GM12878 (cell line): Measurements from ENCODE around the gene ADGB. TPM values are rescaled to one million over a fixed set of nuclear protein-coding genes. Genes with fewer than 3 reads are reported as not detected.

Source experiments
- ATAC-seq: fragments of 200-7000 bp; cut with Tn5 transposase; 3 replicates; pipeline ENCODE4 v1.9.1; 2020; ENCODE audit warnings: mild to moderate bottlenecking, moderate library complexity
- BruUV-seq: library from RNA; stranded (reverse); fragments of 400-500 nt; replicated peaks from 2 replicates; lab custom pipeline; 2021; lab: Mats Ljungman, UMichigan
- CTCF ChIA-PET: fragments of 300-600 bp; sonication (Branson Sonifier 250); formaldehyde crosslinking; extraction: SDS; loops from one replicate; lab custom pipeline; 2021; ENCODE audit warnings: inconsistent platforms; lab: Yijun Ruan, JAX
- POLR2A ChIA-PET: fragments of 350-600 bp; formaldehyde crosslinking; extraction: SDS; loops from one replicate; lab custom pipeline; 2021; ENCODE audit warnings: inconsistent platforms; lab: Charles Lee
- RAD21 ChIA-PET: fragments of 300-600 bp; sonication (Branson Sonifier 250); formaldehyde crosslinking; loops from one replicate; lab custom pipeline; 2023; ENCODE audit warnings: antibody characterized with exemption; ENCODE audit not compliant: unreplicated experiment; lab: Charles Lee
- SMC1A ChIA-PET: fragments of 300-600 bp; sonication (Branson Sonifier 250); formaldehyde crosslinking; loops from one replicate; lab custom pipeline; 2023; ENCODE audit not compliant: unreplicated experiment, uncharacterized antibody; lab: Charles Lee
- DNase-seq: peaks from one replicate; pipeline ENCODE4 v3.0.0-alpha.2; 2011; ENCODE audit warnings: low read depth, low spot score
- FAIRE-seq: peaks from 3 replicates; lab custom pipeline; 2011; peaks lifted over from hg19 to GRCh38; lab: Jason Lieb, UNC
- H2AFZ ChIP-seq: 2 replicates; pipeline ENCODE4 v1.6.0; 2011; ENCODE audit warnings: low read depth, low read length, control low read depth; ENCODE audit not compliant: control insufficient read depth
- H3K27ac ChIP-seq: 2 replicates; pipeline ENCODE4 v1.5.1; 2011; ENCODE audit warnings: control low read depth; ENCODE audit not compliant: control insufficient read depth, insufficient read depth
- H3K27me3 ChIP-seq, 2 experiments: replicated peaks in 1 of 2; 2 replicates each; pipeline versions ENCODE4 v1.6.0 to v1.6.1; 2011; ENCODE audit warnings: low read length in 1 of 2; ENCODE audit not compliant: control insufficient read depth in 2 of 2, insufficient read depth in 2 of 2
- H3K36me3 ChIP-seq, 2 experiments: 2 replicates each; pipeline ENCODE4 v1.5.1; 2011; ENCODE audit warnings: low read length in 1 of 2; ENCODE audit not compliant: control insufficient read depth in 2 of 2, insufficient read depth in 2 of 2
- H3K4me1 ChIP-seq: 2 replicates; pipeline ENCODE4 v1.6.1; 2011; ENCODE audit warnings: mild to moderate bottlenecking, low read length, moderate library complexity, mixed read lengths; ENCODE audit not compliant: control insufficient read depth, insufficient read depth
- H3K4me2 ChIP-seq: 2 replicates; pipeline ENCODE4 v1.6.0; 2011; ENCODE audit warnings: control low read depth; ENCODE audit not compliant: control insufficient read depth, insufficient read depth
- H3K4me3 ChIP-seq: fragments of 200-600 bp; sonication (generic); 2 replicates; pipeline ENCODE4 v1.5.1; 2016
- H3K79me2 ChIP-seq: 2 replicates; pipeline ENCODE4 v1.6.0; 2011; ENCODE audit warnings: low read length; ENCODE audit not compliant: control insufficient read depth, insufficient read depth
- H3K9ac ChIP-seq: 2 replicates; pipeline ENCODE4 v1.8.0; 2011; ENCODE audit warnings: low read length, control low read depth, mixed read lengths; ENCODE audit not compliant: control insufficient read depth, insufficient read depth
- H3K9me3 ChIP-seq: replicated peaks from 3 replicates; pipeline ENCODE4 v1.5.1; 2011; ENCODE audit warnings: mild to moderate bottlenecking, low read length; ENCODE audit not compliant: control insufficient read depth, insufficient read depth
- H4K20me1 ChIP-seq: 2 replicates; pipeline ENCODE4 v1.6.0; 2011; ENCODE audit not compliant: control insufficient read depth, insufficient read depth
- GABPA ChIP-seq: IDR thresholded peaks from 2 replicates; pipeline ENCODE4 v1.6.1; 2014; ENCODE audit warnings: antibody characterized with exemption, low read depth, mild to moderate bottlenecking, inconsistent platforms
- JUND ChIP-seq: IDR thresholded peaks from 2 replicates; pipeline ENCODE4 v1.6.1; 2012; ENCODE audit warnings: low read depth, mild to moderate bottlenecking, low read length, improper control_type of control experiment, moderate library complexity
- KDM1A ChIP-seq: fragments of 200-600 bp; sonication (generic); IDR thresholded peaks from 2 replicates; pipeline ENCODE4 v1.6.1; 2016; ENCODE audit warnings: borderline replicate concordance
- NBN ChIP-seq: fragments of 450-650 bp; IDR thresholded peaks from 2 replicates; pipeline ENCODE4 v1.6.1; 2016
- NFXL1 ChIP-seq: fragments of 450-650 bp; IDR thresholded peaks from 2 replicates; pipeline ENCODE4 v1.6.1; 2017; ENCODE audit warnings: antibody characterized with exemption, mild to moderate bottlenecking, borderline replicate concordance
- NFYB ChIP-seq: IDR thresholded peaks from 2 replicates; pipeline ENCODE4 v1.6.1; 2011; ENCODE audit warnings: low read depth, mild to moderate bottlenecking, low read length, improper control_type of control experiment, moderate library complexity; ENCODE audit not compliant: insufficient read depth
- PML ChIP-seq: IDR thresholded peaks from 2 replicates; pipeline ENCODE4 v1.6.1; 2012; ENCODE audit warnings: low read length, inconsistent platforms
- POLR2A ChIP-seq: IDR thresholded peaks from 2 replicates; pipeline ENCODE4 v1.6.1; 2011; ENCODE audit warnings: low read depth, mild to moderate bottlenecking, low read length
- POLR2AphosphoS5 ChIP-seq: IDR thresholded peaks from 2 replicates; pipeline ENCODE4 v1.6.1; 2011; ENCODE audit warnings: mild to moderate bottlenecking, low read length, inconsistent platforms
- RBBP5 ChIP-seq: fragments of 200-600 bp; sonication (generic); conservative IDR thresholded peaks from 2 replicates; pipeline ENCODE4 v1.6.1; 2016
- TARDBP ChIP-seq: IDR thresholded peaks from 2 replicates; pipeline ENCODE4 v1.6.1; 2016; ENCODE audit warnings: borderline replicate concordance
- YBX1 ChIP-seq: fragments of 450-650 bp; IDR thresholded peaks from 2 replicates; pipeline ENCODE4 v1.6.1; 2016; ENCODE audit warnings: antibody characterized with exemption
- ZNF384 ChIP-seq: IDR thresholded peaks from 2 replicates; pipeline ENCODE4 v1.6.1; 2012; ENCODE audit warnings: low read depth, mild to moderate bottlenecking, low read length, improper control_type of control experiment, borderline replicate concordance
- WGBS: methylation state at CpG from one replicate; pipeline ENCODE4 v1.1.6; 2016; ENCODE audit warnings: low lambda C conversion rate; ENCODE audit not compliant: insufficient replicate concordance, insufficient coverage; ENCODE audit errors: missing lambda C conversion rate; 5-methylcytosine and 5-hydroxymethylcytosine counted together
- in situ Hi-C: fragments of 300-500 bp; cut with MboI; formaldehyde crosslinking; loops from 9 replicates; pipeline ENCODE4 v1.14.3; 2018; ENCODE audit warnings: mixed read lengths
- intact Hi-C: fragments of 100-400 bp; cut with micrococcal nuclease; formaldehyde crosslinking; loops from one replicate; pipeline ENCODE4 v1.14.2; 2022; ENCODE audit not compliant: unreplicated experiment
- polyA plus RNA-seq, 11 experiments: library from polyadenylated mRNA; depleted of rRNA in 4 of 11; unstranded in 6 of 11; stranded (reverse) in 5 of 11; fragments of >200 nt; fragmentation: Nextera tagmentation in 4 of 11; fragmentation: Illumina TruSeq in 1 of 11; extraction: Ambion mirVana in 4 of 11; extraction: Trizol in 1 of 11; gene quantifications; 1 replicate in 1 of 11; 2 replicates in 10 of 11; pipeline versions ENCODE4 v1.2.1 to v1.2.3, GENCODE V29; 2011 to 2016; ENCODE audit warnings: inconsistent platforms in 2 of 11, missing spikeins in 2 of 11, low read depth in 1 of 11
- total RNA-seq, 4 experiments: library from RNA; depleted of rRNA in 3 of 4; stranded (reverse); fragments of >200 nt in 3 of 4; fragmentation: Illumina TruSeq in 1 of 4; extraction: Trizol in 1 of 4; gene quantifications; 2 replicates each; pipeline versions ENCODE4 v1.2.1 to v1.2.3, GENCODE V29; 2013 to 2021
- TF ChIP-seq, protein P1 (sequence below): fragments of 450-650 bp; IDR thresholded peaks from 2 replicates; pipeline ENCODE4 v1.6.1; 2017; ENCODE audit warnings: mild to moderate bottlenecking
- TF ChIP-seq, protein P2 (sequence below): fragments of 450-650 bp; IDR thresholded peaks from 2 replicates; pipeline ENCODE4 v1.6.1; 2016; ENCODE audit warnings: mild to moderate bottlenecking
- TF ChIP-seq, protein P3 (sequence below): fragments of 450-650 bp; IDR thresholded peaks from 2 replicates; pipeline ENCODE4 v1.6.1; 2017; ENCODE audit warnings: mild to moderate bottlenecking, moderate library complexity
- TF ChIP-seq, protein P4 (sequence below): IDR thresholded peaks from 2 replicates; pipeline ENCODE4 v1.6.1; 2011; ENCODE audit warnings: low read depth, low read length, improper control_type of control experiment, borderline replicate concordance

ADGB gene
- total and polyA plus RNA-seq, 10 of the 15 experiments (the other 5 are each of a cell fraction or from before 2014, with no cell fraction given): not detected

DNA sequence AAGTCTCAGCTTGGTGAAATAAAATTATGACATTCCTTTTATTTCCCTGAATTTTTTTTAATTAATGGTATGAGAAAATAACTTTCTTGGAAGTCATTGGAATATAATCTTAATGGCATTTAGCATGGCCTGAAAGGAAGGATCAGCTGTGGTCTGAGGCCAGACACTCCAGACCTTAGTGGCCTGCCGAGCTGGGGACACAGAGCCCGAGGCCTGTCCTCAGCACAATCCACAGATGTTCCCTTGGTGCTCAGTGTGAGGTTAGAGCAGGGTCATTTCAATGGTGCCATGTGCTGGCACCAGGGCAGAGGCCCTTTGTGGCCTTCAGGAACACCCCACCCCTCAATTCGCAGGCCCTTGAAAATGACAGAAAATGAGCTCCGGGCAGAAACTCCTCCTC, 120.6 kb downstream of the ADGB start:
- H3K79me2 ChIP-seq: no peaks in the 10 kb centered on the region
- TF ChIP-seq RBBP5 (no peak), POLR2AphosphoS5 (no peak), TARDBP (no peak), ZNF384 (no peak), GABPA (no peak), NFXL1 (no peak), POLR2A (no peak), YBX1 (no peak), JUND (no peak), KDM1A (no peak), NBN (no peak), PML (no peak), NFYB (no peak)
- TF ChIP-seq, protein P1, sequence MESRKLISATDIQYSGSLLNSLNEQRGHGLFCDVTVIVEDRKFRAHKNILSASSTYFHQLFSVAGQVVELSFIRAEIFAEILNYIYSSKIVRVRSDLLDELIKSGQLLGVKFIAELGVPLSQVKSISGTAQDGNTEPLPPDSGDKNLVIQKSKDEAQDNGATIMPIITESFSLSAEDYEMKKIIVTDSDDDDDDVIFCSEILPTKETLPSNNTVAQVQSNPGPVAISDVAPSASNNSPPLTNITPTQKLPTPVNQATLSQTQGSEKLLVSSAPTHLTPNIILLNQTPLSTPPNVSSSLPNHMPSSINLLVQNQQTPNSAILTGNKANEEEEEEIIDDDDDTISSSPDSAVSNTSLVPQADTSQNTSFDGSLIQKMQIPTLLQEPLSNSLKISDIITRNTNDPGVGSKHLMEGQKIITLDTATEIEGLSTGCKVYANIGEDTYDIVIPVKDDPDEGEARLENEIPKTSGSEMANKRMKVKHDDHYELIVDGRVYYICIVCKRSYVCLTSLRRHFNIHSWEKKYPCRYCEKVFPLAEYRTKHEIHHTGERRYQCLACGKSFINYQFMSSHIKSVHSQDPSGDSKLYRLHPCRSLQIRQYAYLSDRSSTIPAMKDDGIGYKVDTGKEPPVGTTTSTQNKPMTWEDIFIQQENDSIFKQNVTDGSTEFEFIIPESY: no peak
- TF ChIP-seq, protein P2, sequence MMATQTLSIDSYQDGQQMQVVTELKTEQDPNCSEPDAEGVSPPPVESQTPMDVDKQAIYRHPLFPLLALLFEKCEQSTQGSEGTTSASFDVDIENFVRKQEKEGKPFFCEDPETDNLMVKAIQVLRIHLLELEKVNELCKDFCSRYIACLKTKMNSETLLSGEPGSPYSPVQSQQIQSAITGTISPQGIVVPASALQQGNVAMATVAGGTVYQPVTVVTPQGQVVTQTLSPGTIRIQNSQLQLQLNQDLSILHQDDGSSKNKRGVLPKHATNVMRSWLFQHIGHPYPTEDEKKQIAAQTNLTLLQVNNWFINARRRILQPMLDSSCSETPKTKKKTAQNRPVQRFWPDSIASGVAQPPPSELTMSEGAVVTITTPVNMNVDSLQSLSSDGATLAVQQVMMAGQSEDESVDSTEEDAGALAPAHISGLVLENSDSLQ: no peak
- TF ChIP-seq, protein P3, sequence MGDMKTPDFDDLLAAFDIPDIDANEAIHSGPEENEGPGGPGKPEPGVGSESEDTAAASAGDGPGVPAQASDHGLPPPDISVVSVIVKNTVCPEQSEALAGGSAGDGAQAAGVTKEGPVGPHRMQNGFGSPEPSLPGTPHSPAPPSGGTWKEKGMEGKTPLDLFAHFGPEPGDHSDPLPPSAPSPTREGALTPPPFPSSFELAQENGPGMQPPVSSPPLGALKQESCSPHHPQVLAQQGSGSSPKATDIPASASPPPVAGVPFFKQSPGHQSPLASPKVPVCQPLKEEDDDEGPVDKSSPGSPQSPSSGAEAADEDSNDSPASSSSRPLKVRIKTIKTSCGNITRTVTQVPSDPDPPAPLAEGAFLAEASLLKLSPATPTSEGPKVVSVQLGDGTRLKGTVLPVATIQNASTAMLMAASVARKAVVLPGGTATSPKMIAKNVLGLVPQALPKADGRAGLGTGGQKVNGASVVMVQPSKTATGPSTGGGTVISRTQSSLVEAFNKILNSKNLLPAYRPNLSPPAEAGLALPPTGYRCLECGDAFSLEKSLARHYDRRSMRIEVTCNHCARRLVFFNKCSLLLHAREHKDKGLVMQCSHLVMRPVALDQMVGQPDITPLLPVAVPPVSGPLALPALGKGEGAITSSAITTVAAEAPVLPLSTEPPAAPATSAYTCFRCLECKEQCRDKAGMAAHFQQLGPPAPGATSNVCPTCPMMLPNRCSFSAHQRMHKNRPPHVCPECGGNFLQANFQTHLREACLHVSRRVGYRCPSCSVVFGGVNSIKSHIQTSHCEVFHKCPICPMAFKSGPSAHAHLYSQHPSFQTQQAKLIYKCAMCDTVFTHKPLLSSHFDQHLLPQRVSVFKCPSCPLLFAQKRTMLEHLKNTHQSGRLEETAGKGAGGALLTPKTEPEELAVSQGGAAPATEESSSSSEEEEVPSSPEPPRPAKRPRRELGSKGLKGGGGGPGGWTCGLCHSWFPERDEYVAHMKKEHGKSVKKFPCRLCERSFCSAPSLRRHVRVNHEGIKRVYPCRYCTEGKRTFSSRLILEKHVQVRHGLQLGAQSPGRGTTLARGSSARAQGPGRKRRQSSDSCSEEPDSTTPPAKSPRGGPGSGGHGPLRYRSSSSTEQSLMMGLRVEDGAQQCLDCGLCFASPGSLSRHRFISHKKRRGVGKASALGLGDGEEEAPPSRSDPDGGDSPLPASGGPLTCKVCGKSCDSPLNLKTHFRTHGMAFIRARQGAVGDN: no peak
- TF ChIP-seq, protein P4, sequence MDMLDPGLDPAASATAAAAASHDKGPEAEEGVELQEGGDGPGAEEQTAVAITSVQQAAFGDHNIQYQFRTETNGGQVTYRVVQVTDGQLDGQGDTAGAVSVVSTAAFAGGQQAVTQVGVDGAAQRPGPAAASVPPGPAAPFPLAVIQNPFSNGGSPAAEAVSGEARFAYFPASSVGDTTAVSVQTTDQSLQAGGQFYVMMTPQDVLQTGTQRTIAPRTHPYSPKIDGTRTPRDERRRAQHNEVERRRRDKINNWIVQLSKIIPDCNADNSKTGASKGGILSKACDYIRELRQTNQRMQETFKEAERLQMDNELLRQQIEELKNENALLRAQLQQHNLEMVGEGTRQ: no peak
- TF ChIP-seq, all 136 proteins: peak for 0
- DNase-seq (no peak), FAIRE-seq (no peak), ATAC-seq (no peak)
- ChIA-PET CTCF (no interaction called here), POLR2A (no interaction called here), SMC1A (no interaction called here), RAD21 (no interaction called here)
- Histone ChIP-seq H2AFZ (no peak overlapping the region), H3K9me3 (no peaks in the 10 kb centered on the region), H3K27ac (no peak overlapping the region), H3K9ac (no peak overlapping the region), H3K4me3 (no peak overlapping the region), H3K4me1 (no peaks in the 10 kb centered on the region), H4K20me1 (no peaks in the 10 kb centered on the region), H3K4me2 (no peak overlapping the region), H3K27me3 (no peaks in the 10 kb centered on the region), H3K36me3 (no peaks in the 10 kb centered on the region)
- intact Hi-C loops (no loop called here), in situ Hi-C loops (no loop called here)
- 41% methylated on average over 4 of the region's 4 CpGs for WGBS
- no TSS peak for BruUV-seq
